GM12891 (cell line): ENCODE measurements around the gene ALKBH5.
A peak's percentile ranks its signal among the peaks of the same experiment; 100 is the strongest.

ENCODE experiments used
- DNase-seq: peaks from one replicate; pipeline ENCODE4 v3.0.0; 2011; ENCODE audit warnings: low spot score; ENCODE audit not compliant: insufficient read length
- FAIRE-seq: peaks from 2 replicates; lab custom pipeline; 2011; peaks lifted over from hg19 to GRCh38; lab: Jason Lieb, UNC
- PAX5 ChIP-seq: IDR thresholded peaks from 2 replicates; pipeline ENCODE4 v1.6.1; 2011; ENCODE audit warnings: low read length, moderate library complexity, mild to moderate bottlenecking; ENCODE audit not compliant: insufficient read depth, severe bottlenecking
- POLR2A ChIP-seq: IDR thresholded peaks from 2 replicates; pipeline ENCODE4 v1.6.1; 2011; ENCODE audit warnings: low read depth, low read length, control low read depth
- POLR2AphosphoS5 ChIP-seq: IDR thresholded peaks from 2 replicates; pipeline ENCODE4 v1.6.1; 2011; ENCODE audit warnings: low read depth, low read length, control low read depth
- POU2F2 ChIP-seq: IDR thresholded peaks from 2 replicates; pipeline ENCODE4 v1.6.1; 2011; ENCODE audit warnings: low read depth, mild to moderate bottlenecking, control low read depth, low read length, moderate library complexity
- SPI1 ChIP-seq: IDR thresholded peaks from 2 replicates; pipeline ENCODE4 v1.6.1; 2011; ENCODE audit warnings: low read depth, low read length, control low read depth
- TAF1 ChIP-seq: IDR thresholded peaks from 2 replicates; pipeline ENCODE4 v1.6.1; 2011; ENCODE audit warnings: low read depth, low read length, control low read depth

ALKBH5 gene

DNA sequence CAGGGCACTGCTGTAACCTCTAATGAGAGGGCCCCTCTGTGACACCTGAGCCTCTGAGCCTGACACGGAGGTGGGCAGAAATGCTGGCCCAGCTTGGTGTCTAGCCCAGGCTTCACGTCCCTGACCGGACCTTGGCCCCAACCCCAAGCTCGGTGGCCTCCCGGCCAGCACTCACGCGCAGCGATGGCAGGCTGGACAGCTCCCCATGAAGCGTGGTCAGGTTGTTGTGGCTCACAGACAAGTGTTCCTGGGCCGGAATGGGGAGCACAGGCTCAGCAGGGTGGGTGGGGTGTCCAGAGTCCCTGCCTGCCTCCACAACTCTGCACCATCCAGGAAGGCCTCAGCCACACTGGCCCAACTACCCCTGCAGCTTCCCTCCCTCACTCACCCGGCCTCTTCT, 72.7 kb downstream of the ALKBH5 start:
- no peak for FAIRE-seq
- no peak for DNase-seq
- TF ChIP-seq PAX5 (no peak), POLR2A (no peak), POU2F2 (no peak), SPI1 (no peak), POLR2AphosphoS5 (no peak), TAF1 (no peak)

DNA sequence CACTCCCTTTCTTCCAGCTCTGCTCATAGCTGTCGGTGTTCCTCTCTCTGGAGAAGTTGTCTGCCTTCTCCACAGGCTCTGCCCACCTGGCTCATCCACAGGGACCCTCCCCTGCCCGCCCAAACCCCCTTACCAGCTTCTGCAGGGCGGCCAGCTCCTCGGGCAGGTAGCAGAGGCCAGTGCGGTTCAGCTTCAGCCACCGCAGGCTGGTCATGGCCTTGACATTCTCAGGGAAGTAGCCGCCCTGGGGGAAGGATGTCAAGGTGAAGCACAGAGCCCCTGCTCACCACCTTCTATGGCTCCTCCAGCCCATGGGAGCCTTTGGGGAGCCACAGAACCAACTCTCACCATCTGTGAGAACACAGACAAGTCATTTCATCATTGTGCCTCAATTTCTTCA, 73.1 kb downstream of the ALKBH5 start:
- no peak for TF ChIP-seq TAF1
- TF ChIP-seq POLR2A = no peak
- no peak for TF ChIP-seq POU2F2
- no peak for TF ChIP-seq POLR2AphosphoS5
- no peak for TF ChIP-seq PAX5
- no peak for TF ChIP-seq SPI1
- no peak for DNase-seq
- no peak for FAIRE-seq

DNA sequence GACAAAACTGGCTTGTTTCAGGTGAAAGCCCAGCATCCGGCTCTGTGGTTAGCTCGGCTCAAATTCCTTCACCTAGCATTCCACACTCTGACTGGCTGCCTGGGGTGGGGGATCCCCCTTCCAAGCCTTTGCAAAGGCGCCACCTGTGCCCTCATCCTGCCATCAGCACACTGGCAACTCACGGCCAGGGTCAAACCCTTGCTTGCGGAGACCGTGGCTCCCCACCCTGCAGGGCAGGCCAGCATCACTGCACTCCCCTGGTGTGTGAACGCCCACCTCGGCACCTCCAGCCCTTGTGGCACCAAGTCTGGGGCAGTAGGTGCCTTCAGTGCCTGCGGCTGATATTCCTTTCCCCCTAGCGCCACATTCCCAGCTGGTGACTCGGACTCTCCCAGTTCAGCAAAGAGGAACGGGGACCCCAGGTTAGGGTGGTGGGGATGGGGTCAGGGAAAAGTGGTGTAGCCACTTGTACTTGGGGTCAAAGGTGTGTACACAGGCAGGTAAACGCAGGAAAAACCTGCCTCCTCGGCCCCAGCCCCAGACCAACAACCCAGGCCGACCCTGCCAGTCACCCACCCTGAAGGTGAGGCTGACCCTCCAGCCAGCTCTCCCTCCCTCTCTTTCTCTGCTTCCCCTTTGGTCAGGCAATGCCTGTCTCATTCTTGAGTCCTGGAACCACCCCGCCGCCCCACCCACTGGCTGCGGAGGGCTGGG, 73.8 kb downstream of the ALKBH5 start:
- DNase-seq = no peak
- no peak for TF ChIP-seq POU2F2
- no peak for TF ChIP-seq TAF1
- TF ChIP-seq POLR2AphosphoS5 = no peak
- no peak for TF ChIP-seq PAX5
- peak; percentile 87 for FAIRE-seq

- TF ChIP-seq PAX5 (no peak), POLR2A (no peak), POU2F2 (no peak), SPI1 (peak; percentile 80), TAF1 (0 out of 2 replicates have a peak, but pooled peaks have one; percentile 39), POLR2AphosphoS5 (no peak)
- DNase-seq (peak; percentile 69), FAIRE-seq (no peak)
Observed at GRCh38 chr17:18257982-18258355, 74.3 kb downstream of the ALKBH5 start.

- peak; percentile 89 for FAIRE-seq
- TF ChIP-seq TAF1 = 0 out of 2 replicates have a peak, but pooled peaks have one; percentile 15
- TF ChIP-seq POLR2AphosphoS5 = no peak
Observed at GRCh38 chr17:18258356-18259038, 74.9 kb downstream of the ALKBH5 start, which contains the start of gene FLII. Gene FLII (minus strand): TSS chr17:18258738. CDS start chr17:18258690, 48 bp downstream.

More at GRCh38 chr17:18258356-18259038, 74.9 kb downstream of the ALKBH5 start, which contains the start of gene FLII:
- peak; percentile 71 for DNase-seq
